Astrocyte of the spinal cord (primary cell): ENCODE data around the gene S100A7A.

Experiments used
- DNase-seq: peaks from one replicate; pipeline ENCODE4 v3.0.0; 2011; ENCODE audit warnings: low read depth, low spot score
- H3K4me3 ChIP-seq: 2 replicates; pipeline ENCODE4 v1.5.1; 2011; ENCODE audit warnings: low read depth, mild to moderate bottlenecking, low read length, moderate library complexity
- in situ Hi-C: cut with HindIII; loops from 2 replicates; pipeline ENCODE4 v1.10.0; 2017; ENCODE audit warnings: low sequenced_read_pairs
- TF ChIP-seq, protein P1 (sequence below): IDR thresholded peaks from 2 replicates; pipeline ENCODE4 v1.5.1; 2012; ENCODE audit warnings: low read depth, mild to moderate bottlenecking, low read length, inconsistent platforms

Gene S100A7A

DNA sequence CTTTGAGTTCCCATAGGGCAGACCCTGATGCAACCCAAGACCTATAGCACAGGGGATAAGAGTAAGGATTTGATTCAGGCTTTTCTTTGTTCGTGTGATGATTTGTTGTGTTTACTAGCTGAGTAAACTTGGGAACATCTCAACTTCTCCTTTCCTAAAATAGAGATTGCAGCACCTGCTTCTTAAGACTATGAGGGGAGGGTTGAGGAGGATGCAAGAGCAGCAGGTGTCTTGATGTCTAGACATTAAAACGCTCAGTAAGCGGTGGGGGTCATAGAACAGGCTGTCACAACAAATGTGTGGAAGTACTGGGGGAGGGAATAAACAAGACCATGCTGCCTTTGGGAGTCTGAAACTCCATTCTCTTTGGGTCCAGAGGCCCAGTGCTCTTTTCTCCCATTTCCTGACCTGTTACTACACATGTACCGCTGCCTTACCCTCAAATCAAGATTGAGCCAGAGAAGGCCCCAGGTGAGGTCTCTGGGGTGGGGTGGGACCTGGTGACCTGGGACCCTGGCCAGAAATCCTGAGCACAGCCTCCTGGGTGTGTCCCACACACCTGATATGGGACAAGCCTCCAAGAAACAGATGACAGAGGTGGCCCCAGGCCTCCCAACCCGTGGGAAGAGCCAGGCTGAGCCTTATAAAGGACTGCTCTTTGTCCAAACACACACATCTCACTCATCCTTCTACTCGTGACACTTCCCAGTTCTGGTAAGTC lies at the start of gene S100A7A:
Gene S100A7A, plus strand, starts transcription at position 671 of the 721 bp plus-strand sequence. CDS start 1,563 bp downstream, outside the sequence.
- in situ Hi-C loops = no loop called here
- DNase-seq = no peak
- H3K4me3 ChIP-seq = no peak within 1 kb of the TSS
- TF ChIP-seq, protein P1, sequence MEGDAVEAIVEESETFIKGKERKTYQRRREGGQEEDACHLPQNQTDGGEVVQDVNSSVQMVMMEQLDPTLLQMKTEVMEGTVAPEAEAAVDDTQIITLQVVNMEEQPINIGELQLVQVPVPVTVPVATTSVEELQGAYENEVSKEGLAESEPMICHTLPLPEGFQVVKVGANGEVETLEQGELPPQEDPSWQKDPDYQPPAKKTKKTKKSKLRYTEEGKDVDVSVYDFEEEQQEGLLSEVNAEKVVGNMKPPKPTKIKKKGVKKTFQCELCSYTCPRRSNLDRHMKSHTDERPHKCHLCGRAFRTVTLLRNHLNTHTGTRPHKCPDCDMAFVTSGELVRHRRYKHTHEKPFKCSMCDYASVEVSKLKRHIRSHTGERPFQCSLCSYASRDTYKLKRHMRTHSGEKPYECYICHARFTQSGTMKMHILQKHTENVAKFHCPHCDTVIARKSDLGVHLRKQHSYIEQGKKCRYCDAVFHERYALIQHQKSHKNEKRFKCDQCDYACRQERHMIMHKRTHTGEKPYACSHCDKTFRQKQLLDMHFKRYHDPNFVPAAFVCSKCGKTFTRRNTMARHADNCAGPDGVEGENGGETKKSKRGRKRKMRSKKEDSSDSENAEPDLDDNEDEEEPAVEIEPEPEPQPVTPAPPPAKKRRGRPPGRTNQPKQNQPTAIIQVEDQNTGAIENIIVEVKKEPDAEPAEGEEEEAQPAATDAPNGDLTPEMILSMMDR = no peak

DNA sequence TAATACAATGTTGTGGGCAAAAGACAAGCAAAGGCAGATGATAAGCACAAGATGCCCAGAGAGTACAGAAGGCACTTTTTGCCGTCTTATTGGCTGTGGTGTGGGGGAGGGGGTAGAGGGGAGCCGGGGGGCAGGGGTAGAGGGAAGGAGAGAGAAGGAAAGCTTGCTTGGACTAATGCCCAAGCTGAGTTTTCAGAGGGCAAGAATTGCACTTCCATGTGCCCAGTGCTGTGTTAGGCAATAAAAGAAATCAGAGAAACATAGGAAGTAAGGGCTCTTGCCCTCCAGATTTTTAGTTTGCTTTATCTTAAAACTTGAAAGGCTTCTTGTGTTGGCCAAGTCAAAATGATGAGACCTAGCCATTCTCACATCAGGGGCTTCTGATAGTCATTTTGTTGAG lies 49.2 kb upstream of the S100A7A start:
- H3K4me3 ChIP-seq = no peak overlapping the region
- DNase-seq = no peak
- in situ Hi-C loops = no loop called here
- TF ChIP-seq, protein P1 = no peak

DNA sequence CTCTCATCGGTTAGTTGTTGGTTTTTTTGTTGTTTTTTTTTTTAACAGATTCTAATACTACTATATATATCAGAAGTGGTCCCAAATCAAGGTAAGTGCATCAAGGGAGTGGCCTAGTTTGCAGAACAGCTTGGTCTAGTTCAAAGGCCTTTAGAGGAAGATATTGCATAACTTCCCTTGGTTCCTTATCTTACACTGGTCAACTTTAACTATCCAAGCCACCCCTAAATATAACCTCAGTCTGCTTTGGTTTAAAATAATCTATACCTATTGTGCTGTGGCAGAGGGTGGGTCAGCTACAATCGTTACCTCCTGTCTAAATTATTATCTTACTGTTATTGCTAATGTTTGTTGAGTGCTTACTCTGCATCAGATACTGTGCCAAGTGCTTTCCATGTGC lies 47.8 kb upstream of the S100A7A start:
- TF ChIP-seq, protein P1 = no peak
- no peak for DNase-seq
- H3K4me3 ChIP-seq = no peak overlapping the region
- in situ Hi-C loops = no loop called here

DNA sequence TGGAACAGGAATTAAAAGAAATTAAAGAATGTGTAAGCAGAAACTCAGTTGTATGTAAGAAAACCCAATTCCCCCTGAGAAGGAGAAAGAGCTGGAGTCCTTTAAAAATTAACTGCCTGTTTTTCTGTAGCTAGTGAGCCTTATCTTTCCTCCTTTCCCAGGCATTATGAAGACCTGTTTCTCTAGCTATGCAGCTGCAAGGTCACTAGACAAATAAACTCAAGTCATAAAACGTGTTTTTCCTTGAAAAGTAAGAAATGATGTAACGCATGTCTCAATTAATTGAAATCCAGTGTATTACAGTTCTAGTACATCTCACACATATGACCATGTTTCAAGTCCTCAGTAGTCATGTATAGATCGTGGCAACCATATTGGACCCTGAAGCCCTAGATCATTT lies 46.2 kb upstream of the S100A7A start:
- in situ Hi-C loops = no loop called here
- DNase-seq = no peak
- TF ChIP-seq, protein P1 = no peak
- no peak overlapping the region for H3K4me3 ChIP-seq

DNA sequence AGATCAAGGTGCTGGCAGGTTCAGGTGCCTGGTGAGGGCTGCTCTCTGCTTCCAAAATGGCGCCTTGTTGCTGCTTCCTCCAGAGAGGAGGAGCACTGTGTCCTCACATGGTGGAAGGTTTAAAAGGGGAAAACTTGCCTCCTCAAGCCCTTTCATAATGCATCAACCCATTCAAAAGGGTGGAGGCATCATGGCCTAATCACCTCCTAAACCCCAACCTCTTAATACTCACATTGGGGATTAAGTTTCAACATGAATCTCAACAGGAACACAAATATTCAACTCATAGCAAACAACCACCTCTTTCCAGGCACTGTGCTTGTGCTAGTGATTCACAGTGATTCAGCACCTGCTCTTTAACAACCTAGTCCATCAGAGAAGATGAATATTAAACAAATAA lies 45.1 kb upstream of the S100A7A start:
- no peak overlapping the region for H3K4me3 ChIP-seq
- no peak for DNase-seq
- TF ChIP-seq, protein P1 = no peak
- in situ Hi-C loops = no loop called here

DNA sequence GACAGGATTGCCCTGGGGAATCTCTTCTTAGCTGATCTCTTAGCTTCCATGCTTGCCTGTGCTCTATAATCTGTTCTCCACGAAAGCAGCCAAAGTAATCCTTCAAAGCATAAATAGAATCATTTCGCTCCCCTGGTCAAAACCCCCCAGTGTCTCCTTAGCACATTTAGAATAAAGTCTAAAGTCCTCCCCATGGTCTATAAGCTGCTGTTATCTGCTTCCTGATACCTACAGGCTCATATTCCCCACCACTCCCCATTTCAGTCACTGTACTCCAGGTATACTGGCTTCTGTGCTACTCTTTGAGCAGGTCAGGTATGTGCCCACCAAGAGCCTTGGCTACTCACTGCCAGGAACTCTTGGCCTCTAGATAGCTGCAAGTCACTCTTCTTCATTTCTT lies 43.7 kb upstream of the S100A7A start:
- DNase-seq = no peak
- no peak overlapping the region for H3K4me3 ChIP-seq
- in situ Hi-C loops = no loop called here
- TF ChIP-seq, protein P1 = no peak
